GM18517 (cell line): ENCODE measurements around the gene INPP5A.
A peak's percentile ranks its signal among the peaks of the same experiment; 100 is the strongest.
"Not testable (repeated sequence)": the region's sequence is repeated elsewhere in the genome, so short reads cannot be mapped to it uniquely, and the experiment has no call there.

Experiments used
- ATAC-seq: cut with Tn5 transposase; IDR thresholded peaks from one replicate; pipeline ENCODE4 v1.9.1; 2021; ENCODE audit warnings: mild to moderate bottlenecking, moderate library complexity; ENCODE audit not compliant: unreplicated experiment

Gene INPP5A

DNA sequence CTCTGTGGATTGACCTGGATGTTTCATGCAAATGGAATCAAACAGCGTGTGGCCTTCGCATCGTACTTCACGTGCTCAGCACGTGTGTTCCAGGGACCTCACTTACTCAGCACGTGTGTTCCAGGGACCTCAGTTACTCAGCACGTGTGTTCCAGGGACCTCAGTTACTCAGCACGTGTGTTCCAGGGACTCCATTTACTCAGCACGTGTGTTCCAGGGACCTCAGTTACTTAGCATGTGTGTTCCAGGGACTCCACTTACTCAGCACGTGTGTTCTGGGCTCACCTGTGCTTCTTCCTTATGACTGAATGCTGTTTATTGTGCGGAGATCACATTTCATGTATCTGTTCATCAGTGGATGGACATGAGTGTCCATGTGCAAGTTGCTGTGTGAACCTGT, 22.0 kb downstream of the INPP5A start:
- ATAC-seq, result no peak

DNA sequence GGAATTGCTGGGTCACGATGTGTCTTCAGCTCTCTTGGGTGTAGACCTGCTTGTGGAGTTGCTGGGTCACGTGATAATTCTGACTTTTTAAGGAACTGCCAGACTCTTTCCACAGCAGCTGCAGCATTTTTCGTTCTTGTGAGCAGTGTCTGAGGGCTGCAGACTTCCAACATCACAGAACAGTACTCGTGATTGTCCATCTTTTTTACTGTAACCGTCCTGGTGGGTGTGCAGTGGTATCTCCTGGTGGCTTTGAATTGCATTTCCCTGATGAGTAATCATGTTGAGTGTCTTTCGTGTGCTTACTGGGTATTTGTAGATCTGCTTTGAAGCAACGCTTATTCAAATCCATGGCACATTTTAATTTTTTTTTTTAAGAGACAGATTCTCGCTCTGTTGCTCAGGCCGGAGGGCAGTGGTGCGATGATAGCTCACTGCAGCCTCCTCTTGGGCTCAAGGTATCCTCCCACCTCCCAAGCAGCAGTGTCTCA, 22.7 kb downstream of the INPP5A start:
- no peak for ATAC-seq

DNA sequence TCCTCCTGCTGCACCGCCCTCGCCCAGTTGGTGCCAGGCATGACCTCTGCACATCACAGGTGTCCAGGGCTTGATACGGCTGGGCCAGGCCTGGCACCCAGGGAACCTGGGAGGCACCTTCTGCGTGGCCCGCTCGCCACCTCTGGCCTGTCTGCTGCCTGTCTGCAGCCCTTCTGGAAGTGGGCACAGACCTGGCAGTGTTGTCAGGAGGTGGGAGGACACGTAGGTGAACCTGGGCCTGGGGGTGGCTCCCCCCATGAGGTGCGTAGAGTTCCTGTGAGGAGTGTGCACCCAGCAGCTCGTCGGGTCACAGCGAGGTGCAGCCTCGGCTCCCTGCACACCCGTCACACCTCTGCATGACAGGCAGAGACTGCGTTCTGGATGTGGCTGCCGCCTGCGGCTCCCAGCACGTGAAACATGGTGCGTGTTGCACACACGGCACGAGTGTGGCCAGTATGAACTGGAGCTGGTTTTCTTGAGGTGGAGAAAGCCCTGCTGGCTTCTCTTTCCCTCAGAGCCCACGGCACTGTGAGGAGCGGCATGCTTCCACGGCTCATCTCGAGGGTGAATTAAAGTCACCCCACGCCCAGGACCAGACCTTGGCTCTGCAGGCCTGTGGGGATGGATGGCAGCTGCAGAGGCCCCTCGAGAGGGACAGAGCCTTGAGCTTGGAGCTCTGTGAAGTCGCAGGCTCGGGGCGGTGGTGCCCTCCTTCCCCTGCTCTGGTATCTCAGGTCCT, 24.8 kb downstream of the INPP5A start:
- no peak for ATAC-seq

DNA sequence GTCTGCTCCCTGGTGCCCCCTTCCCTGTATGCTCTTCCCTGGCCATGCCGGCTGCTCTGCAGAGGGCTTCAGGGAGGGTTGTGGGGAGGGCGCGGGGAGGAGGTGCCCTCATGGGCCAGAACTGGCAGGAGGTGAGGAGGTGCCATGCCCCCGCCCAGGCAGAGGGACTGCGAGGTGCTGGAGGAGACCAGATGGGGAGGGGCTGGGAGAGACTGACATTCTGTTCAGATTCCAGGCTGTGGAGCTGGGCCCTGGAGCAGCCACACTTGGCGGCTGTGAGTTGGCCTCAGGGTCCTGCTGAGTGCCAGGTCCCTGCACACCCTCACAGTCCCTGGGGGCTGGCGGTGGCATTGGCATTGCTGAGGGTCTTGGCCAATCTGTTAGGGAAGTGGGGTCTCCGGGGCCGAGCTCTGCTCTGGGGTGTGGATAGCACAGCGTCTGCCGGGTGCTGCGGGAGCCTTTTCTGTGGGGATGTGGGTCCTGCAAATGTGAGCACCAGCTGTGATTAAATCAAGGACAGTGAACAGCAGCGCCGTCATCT, 25.4 kb downstream of the INPP5A start:
- ATAC-seq, result no peak

DNA sequence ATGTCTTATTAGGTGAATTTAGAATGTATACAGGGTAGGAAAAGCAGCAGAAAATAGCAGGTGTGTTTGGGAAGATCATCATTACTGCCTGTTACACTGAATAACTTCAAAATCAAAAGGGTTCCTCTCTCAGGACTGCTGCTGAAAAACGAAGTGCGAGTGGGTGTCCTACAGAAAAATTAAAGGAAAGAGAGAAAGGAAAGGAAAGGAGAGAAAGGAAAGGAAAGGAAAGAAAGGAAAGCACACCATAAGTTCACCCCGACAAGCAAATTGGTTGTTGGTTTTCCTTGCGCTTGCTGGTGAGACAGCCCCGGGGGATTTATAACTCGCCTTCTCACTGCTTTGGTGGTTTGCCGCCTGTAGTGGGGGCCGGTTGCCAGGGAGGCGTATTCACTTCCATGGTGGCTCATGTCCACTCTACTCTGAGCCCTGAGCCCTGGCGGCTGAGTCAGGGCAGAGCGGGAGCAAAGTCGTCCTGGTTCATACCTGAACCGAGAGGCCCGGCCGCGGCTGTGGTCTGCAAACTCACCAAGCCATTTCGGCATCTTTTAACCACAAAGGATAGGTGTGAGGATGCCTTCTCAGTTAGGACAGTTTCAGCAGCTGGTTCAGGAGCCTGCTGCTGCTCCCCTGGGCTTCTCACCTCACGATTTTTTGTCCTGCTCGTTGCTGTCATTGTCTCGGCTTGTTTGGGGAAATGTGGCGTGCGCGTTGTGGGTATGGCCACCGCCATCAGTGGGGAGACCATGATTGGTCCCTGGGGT, 26.1 kb downstream of the INPP5A start:
- ATAC-seq, result peak; percentile 93

DNA sequence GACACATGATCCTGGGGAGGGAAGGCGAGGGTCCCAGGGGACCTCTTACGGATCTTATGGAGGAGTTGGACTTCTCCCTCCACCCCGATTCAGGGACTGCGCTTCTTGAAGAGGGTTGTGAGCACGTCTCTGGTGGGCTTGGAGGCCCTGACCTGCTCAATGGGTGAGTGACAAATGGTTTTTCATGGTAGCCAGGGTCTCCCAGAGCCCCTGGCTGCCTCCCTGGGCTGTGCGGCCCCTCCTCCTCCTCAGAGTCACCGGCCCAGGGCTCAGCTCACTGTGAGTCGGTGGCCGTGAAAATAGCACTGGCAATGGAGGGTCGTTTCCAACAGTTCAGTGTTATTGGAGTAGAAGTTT, 26.6 kb downstream of the INPP5A start:
- no peak for ATAC-seq

DNA sequence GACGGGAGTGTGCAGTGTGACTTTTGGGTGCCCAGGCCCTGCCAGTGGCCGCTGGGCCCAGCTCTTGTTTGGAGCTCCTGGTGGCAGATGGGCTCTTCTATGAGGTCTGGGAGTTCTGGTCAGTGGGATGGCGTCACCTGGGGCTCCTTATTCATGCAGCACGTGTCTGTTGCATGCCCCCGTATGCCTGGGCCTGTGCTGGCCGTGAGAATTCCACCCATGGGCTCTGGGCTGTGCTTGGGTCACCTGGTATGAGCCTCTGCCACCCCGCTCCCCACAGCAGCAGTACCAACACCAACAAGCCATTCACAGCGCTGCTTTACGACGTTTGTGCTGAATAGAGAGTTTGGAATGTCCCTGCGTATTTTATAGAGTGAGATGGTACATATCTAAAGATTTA, 27.1 kb downstream of the INPP5A start:
- no peak for ATAC-seq

DNA sequence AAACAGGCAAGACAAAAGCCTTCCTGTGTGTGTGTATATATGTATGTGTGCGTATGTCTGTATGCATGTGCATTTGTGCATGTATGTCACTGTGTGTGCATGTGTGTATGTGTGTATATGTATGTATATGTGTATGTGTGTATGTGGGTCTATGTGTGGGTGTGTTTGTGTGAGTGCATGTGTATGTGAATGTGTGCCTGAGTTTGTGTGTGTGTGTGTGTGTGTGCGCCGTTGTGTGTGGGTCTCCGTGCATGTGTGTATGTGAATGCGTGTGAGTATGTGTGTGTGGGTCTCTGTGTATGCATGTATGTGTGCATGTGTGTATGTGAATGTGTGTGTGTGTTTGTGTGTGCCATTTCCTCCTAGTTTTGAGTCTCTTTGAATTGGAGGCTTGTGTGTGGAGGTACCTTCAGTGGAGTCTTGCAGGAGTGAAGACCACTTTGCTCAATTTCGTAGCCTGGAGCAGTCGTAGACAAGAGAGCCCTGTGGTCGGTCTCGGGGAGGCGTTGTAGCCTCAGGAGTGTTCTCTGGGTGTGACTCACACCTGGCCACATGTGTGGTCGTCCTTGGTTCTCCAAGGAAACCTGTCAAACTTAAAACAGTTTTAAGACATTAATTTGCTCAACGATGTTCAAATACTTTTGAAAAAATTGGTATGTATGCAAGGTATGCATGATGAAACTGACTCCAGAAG, 28.1 kb downstream of the INPP5A start:
- no peak for ATAC-seq

DNA sequence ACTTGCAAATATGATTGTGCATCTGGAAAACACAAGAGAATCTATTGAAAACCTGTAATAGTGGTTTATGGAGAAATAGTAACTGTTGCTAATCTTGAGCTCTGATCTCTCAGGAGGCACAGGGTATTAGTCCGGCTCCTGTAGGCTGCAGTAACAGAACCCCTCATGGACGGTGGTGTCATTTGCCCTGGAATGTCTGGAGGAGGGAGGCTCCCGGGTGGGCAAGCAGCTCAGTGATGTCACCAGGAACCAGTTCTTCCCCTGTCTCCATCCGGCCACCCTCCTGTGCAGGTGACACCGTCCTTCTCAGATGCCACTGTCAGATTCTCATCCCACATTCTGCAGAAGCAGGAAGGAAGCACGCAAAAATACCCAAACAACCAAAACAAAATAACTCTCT, 29.3 kb downstream of the INPP5A start:
- ATAC-seq, result no peak

DNA sequence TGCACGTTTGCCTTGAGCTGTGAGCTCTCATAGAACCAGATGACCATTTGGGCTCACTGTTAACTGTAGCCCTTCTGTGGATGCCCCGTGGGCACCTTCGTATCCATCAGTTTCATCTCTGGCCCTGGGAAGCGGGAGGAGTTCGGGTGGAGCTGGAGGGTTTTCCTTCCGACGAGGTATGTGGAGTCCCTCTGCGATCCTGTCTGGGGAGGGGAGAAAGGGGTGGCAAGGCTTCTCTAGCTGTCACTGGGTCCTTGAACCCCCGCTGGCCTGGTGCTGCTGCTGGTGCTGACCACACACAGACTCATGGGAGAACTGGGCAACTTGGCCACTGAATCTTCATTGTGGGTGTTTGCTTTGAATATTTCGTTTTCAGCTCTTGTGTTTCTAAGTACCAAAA, 32.7 kb downstream of the INPP5A start:
- no peak for ATAC-seq

DNA sequence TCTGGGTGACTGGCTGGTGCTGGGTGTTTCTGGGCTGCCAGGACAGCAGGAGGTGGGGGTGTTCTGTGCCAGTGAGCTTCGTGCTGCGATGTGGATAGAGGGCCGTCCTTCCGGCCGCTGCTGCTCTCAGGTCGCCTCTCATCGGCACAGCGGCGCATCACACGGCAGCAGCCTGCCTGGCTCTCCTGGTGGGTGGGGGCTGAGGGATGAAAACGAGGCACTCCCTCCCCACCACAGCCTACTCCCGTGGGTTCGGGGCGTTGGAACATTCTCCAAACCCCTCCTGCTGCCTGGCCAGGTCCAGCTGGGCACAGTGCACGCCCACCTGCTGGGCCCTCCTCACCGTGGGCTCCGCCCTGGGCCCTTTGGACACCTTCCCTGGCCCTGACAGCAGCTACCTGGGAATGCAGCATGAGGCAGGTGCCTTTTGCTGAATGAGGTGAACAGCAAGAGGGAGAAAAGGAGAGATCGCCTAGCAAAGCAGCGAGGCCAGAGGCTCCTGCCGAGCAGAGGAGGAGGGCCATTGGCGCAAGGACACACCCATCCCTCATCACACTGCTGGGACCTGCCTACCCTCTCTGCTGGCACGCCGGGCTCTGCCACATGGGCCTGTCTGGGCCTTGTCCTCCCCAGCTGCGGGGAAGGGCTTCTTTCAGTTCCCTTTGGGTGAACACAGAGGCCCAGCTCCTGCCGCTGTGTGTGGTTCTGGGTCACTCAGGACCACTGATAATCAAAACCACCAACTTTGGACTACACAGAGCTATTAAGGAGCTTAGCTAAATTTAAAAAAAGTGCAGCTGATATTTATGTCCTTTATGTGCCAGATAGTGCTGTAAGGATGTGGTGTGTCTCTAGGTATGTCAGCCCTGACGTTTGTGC, 33.4 kb downstream of the INPP5A start:
- ATAC-seq, result peak; percentile 44

DNA sequence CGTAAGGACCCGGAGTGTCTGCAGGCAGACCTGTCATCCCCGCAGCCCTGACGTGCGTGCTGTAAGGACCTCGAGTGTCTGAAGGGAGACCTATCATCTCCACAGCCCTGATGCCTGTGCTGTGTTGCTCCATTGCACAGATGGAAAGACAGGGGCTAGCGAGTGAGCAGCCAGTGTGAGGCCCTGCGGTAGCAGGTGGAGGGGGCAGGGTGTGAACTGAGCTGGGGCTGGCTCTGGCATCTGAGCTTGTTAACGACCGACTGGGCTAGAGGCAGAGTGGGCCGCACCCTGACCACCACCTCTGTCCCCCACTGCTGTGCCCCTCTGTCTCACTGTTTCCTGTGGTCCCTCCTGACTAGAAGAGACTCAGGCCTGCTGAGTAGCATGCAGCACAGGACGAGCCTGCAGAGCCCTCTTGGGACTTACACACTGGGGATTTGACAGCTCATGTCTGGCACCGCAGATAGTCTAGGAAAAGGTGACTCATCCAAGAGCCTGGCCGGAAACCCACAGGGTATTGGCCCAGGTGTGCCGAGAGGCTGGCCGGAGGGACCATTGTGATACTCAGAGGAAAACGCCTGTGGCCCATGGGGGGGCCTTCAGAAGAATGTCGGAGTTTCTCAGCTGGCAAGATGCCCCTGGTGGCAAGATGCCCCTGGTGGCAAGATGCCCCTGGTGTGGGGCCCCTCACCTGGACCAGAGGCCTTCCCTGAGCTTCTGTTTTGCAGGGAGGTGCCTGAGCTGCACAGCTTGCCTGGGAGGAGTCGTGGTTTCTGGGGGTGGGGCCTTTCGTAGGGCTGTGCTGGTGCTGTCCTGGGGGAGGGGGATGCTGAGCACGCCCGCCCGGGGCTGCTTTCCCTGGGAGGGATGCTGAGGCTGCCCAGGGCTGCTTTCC, 34.3 kb downstream of the INPP5A start:
- ATAC-seq, result peak; percentile 82

DNA sequence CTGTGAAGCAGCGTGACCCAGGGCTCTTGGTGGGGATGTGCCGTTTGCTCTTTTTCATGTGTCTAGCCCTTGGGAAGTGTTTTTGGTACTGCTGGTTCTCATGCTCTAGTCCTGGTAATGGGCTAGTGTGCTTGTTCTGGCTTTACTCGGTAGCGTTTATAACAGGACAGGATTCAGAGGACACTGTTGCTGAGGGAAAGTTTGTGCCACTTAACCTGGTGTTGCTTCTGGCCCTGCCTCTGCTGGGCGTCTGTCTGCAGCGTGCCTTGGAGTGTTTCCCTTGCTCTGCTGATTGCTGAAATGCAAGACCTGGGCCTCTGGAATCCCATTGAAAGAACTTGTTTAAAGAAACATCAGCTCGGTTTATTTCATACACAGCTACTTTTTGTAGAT, 35.0 kb downstream of the INPP5A start:
- no peak for ATAC-seq

DNA sequence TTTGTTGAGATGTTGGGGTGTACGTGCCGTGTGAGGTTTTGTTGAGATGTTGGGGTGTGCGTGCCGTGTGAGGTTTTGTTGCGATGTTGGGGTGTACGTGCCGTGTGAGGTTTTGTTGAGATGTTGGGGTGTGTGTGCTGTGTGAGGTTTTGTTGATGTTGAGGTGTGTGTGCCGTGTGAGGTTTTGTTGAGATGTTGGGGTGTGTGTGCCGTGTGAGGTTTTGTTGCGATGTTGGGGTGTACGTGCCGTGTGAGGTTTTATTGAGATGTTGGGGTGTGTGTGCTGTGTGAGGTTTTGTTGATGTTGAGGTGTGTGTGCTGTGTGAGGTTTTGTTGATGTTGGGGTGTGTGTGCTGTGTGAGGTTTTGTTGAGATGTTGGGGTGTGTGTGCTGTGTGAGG, 35.4 kb downstream of the INPP5A start:
- ATAC-seq, result not testable (repeated sequence)

DNA sequence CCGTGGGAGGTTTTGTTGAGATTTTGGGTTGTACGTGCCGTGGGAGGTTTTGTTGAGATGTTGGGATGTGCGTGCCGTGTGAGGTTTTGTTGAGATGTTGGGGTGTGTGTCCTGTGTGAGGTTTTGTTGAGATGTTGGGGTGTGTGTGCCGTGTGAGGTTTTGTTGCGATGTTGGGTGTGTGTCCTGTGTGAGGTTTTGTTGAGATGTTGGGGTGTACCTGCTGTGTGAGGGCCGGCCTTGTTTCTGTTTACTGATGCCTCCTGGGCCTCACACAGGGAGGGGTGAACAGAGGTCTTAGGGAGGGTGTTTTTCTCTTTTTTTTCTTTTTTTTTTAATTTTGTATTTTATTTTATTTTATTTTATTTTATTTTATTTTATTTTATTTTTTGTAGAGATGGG, 36.7 kb downstream of the INPP5A start:
- no peak for ATAC-seq

DNA sequence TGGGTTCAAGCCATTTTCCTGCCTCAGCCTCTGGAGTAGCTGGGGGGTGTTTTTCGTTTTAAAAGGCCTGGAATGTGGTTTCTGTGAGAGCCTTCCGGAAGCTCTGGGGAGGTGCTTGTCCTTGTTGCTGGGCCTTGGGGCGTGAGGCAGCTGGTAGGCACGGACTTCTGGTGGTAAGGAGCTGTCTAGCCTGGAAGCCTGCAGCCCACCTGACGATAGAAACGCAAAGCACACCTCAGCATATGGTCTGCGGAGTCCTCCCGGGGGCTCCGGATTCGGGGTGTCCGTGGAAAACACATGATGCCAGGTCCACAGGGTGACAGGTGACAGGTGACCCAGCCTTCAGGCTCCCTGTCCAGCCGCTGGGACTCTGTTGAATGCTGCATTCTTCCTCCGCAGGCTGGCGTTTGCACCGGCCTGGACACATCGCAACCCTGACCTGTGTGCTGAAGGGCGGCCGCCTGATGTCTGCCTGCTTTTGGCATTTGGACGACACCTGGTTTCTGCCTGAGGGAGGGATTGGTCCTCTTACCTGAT, 37.3 kb downstream of the INPP5A start:
- ATAC-seq, result no peak

DNA sequence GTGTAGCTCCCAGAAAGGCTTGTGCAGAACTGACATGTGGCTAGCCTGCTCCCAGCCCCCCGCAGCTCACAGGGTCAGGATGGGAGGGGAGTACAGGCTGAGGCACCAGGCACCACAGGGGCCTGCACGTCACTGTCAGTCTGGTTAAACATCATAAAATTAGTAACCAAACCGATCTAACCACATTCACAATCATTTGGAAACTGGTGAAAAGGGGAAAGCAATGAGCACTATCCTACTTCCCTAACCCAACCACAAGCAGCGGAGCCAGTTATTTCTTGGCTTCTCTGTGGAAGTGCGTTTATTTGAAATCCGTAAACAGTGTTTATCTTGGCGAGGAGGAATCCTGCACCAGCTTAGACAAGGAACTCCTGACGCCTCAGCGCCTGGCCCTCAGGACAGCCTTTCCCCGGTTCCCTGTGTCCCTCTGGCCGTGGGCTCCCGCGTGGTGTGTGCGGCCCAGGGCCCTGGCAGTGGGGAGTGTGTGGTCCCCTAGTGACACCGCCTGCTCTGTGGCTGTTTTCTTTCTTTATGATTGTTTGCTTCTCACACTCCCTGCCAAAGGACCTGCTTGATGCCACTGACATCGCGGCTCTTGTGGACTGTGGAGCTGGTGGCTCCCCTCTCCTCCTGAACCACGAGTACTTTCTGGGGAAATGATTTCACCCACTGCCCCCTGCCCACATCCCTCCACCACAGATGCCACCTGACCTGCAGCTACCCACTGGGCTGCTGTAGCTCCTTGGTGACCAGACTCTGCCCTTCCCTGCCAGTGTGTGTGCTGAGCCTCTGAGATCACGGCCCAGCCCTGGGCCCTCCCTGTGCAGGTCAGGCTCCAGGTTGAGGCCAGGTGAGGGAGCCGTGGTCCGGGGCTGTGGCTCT, 38.0 kb downstream of the INPP5A start:
- peak; percentile 34 for ATAC-seq

DNA sequence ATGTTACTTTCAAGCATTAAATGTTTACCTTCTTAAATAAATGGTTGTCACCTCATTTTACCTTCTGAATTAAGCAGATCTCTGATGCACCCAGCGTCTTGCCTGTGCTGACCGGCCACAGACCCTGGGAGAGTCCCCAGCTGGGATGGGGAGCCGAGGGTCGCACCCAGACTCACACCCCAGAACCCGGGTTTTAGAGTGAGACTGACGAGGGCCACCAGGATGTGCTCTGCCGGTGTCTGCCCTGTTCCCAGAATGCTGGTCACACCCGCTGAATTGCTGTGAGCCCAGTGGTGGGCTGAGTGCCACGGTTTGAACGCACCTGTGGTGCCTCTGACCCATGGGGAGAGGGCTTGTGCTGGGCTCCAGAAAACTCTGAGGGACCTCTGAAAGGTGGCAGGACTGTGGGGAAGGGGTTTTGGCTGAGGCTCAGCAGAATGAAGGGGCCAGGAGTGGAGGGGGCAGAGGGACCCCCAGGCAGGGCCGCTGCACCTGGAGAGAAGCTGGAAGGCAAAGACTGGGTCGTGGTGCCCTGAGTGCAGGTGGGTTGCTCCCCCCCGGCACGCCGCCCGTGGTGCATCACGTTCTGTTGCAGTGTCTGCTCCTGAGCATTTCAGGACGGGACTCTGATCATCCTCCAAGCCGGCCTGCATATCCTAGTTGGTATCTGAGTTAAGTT, 39.2 kb downstream of the INPP5A start:
- ATAC-seq, result no peak
